Small intestine (tissue), 7 donors: ENCODE data around the gene CR2. TPM values are rescaled to one million over a fixed set of nuclear protein-coding genes. Genes with fewer than 3 reads are reported as not detected.

ENCODE experiments used
- DNase-seq, 2 donors: peaks; one replicate each; pipeline versions ENCODE4 v3.0.0 to v3.0.0-alpha.2; 2013
- FAIRE-seq: peaks from 2 replicates; lab custom pipeline; 2012; peaks lifted over from hg19 to GRCh38; lab: Jason Lieb, UNC
- H3K27ac ChIP-seq, 3 donors: one replicate each; pipeline ENCODE4 v1.5.1; 2013; ENCODE audit warnings: low read length in 2 of 3, mild to moderate bottlenecking in 2 of 3, control low read depth in 1 of 3, inconsistent platforms in 1 of 3, low read depth in 1 of 3, moderate library complexity in 1 of 3
- H3K27me3 ChIP-seq, 3 donors: one replicate each; pipeline ENCODE4 v1.6.1; 2013; ENCODE audit warnings: low read length in 3 of 3, inconsistent platforms in 1 of 3; ENCODE audit not compliant: control insufficient read depth in 3 of 3, insufficient read depth in 3 of 3
- H3K36me3 ChIP-seq, 3 donors: one replicate each; pipeline ENCODE4 v1.6.1; 2013; ENCODE audit warnings: low read length in 3 of 3, inconsistent platforms in 1 of 3, low read depth in 1 of 3, mild to moderate bottlenecking in 1 of 3, moderate library complexity in 1 of 3; ENCODE audit not compliant: control insufficient read depth in 3 of 3, insufficient read depth in 2 of 3
- H3K4me1 ChIP-seq, 3 donors: one replicate each; pipeline ENCODE4 v1.6.1; 2013; ENCODE audit warnings: low read length in 2 of 3, inconsistent platforms in 1 of 3, low read depth in 1 of 3, mild to moderate bottlenecking in 1 of 3, moderate library complexity in 1 of 3; ENCODE audit not compliant: control insufficient read depth in 3 of 3, insufficient read depth in 2 of 3
- H3K4me3 ChIP-seq, 3 donors: one replicate each; pipeline ENCODE4 v1.5.1; 2013; ENCODE audit warnings: low read length in 3 of 3, control low read depth in 1 of 3, inconsistent platforms in 1 of 3, low read depth in 1 of 3, mild to moderate bottlenecking in 1 of 3, moderate library complexity in 1 of 3
- H3K9me3 ChIP-seq, 2 donors: one replicate each; pipeline ENCODE4 v1.6.1; 2013; ENCODE audit warnings: low read depth in 1 of 2, low read length in 1 of 2; ENCODE audit not compliant: control insufficient read depth in 2 of 2, insufficient read depth in 1 of 2
- WGBS, 3 donors: extraction: QIAGEN DNeasy Blood & Tissue Kit; methylation state at CpG; one replicate each; pipeline ENCODE4 v1.1.7; 2013; 5-methylcytosine and 5-hydroxymethylcytosine counted together
- polyA plus RNA-seq, 4 donors: library from polyadenylated mRNA; stranded (reverse) in 3 of 4; unstranded in 1 of 4; fragments of 200-250 nt in 3 of 4; fragments of 120-200 nt in 1 of 4; gene quantifications; one replicate each; pipeline versions ENCODE4 v1.2.1 to v1.2.3, GENCODE V29; 2013
- donor health status: healthy with polysubstance abuse.
- donor health status: control.
- donor health status: control.
- donor health status: Bipolar disorder and iron deficiency.
- donor health status: healthy.

CR2 gene
- polyA plus RNA-seq, 4 donors: 0.22 to 12.0 (median 0.28) TPM

DNA sequence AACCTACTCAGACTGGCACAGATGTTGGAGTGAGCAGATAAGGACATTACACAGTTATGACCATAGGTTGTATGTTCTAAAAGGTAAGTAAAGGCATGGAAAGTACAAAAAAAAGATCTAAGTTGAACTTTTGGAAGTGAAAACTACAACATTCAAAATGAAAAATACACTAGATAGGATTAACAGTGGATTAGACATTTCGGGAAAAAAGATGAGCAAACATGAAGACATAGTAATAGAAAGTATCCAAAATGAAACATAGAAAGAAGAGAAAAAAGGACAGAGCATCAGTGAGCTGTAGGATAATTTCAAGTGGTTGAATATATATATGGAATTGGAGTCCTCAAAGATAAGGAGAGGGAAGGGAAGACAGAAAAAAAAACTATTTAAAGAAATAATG lies 34.0 kb upstream of the CR2 start:
- no peak overlapping the region for H3K27ac ChIP-seq
- FAIRE-seq (no peak), DNase-seq (no peak)
- H3K9me3 ChIP-seq: no peaks in the 10 kb centered on the region
- H3K36me3 ChIP-seq: no peaks in the 10 kb centered on the region
- H3K27me3 ChIP-seq: no peaks in the 10 kb centered on the region
- 77 to 95% (median 92%) methylated on average over 1 of the region's 1 CpG for WGBS, 3 donors
- no peak overlapping the region for H3K4me3 ChIP-seq
- H3K4me1 ChIP-seq: peaks cover 0 to 7% (median 0%) of the 10 kb centered on the region in 3 donors

DNA sequence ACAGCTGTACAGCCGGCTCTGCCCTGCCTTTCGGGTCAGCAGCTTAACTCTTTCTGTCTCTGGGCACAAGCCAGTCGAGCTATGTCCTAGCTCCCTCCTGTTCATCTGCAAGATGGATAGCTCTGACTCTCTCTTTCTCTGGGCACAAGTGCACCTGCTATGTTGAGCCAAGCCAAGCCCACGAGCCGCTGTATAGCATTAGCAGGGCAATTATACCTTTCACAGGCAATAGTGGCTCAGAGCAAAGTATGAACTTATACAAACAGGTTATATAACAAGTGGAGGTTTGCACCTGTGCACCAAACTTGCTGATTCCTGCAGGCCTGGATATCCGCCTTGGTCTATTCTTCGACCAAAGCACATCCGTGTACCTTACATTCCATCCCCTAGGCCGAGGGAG lies 33.0 kb upstream of the CR2 start:
- FAIRE-seq (no peak), DNase-seq (no peak)
- peaks cover 0 to 8% (median 0%) of the 10 kb centered on the region in 3 donors for H3K4me1 ChIP-seq
- 83 to 87% (median 84%) methylated on average over 9 of the region's 9 CpGs for WGBS, 3 donors
- no peaks in the 10 kb centered on the region for H3K9me3 ChIP-seq
- no peaks in the 10 kb centered on the region for H3K27me3 ChIP-seq
- no peaks in the 10 kb centered on the region for H3K36me3 ChIP-seq
- H3K4me3 ChIP-seq: no peak overlapping the region
- no peak overlapping the region for H3K27ac ChIP-seq

DNA sequence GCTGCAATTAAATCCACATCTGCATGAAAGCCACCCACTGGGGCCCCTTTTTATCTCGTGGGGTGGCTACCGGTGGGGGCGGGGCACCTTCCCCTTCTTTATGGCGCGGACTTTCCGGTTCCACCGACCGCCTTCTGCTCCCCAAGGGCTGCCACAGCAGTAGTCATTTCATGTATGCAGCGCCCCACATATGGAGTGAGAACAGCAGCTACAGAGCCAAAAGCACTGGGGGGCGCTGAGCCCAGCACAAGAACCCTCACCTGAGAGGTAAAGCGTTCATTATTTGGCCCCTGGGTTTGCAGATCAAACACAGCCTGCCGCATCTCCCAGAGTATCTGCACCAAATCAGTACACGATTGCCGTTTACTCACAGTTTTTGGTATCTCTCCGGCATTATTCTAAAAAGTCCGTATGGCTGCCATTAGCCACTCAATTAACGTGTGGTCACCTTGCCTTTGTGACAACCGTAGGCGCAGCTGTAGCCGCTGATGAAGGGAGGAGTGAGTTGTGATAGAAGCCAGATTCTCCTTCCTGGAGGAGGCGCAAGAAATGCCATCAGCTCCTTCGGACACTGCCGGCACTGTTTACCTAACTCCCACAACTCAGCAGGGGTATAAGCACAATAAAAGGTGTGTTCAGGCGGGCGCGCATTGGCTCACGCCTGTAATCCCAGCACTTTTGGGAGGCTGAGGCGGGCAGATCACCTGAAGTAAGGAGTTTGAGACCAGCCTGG lies 30.4 kb upstream of the CR2 start:
- Histone ChIP-seq H3K36me3 (no peaks in the 10 kb centered on the region), H3K4me1 (peaks cover 0 to 11% (median 0%) of the 10 kb centered on the region in 3 donors), H3K27ac (peak overlapping the region in 2 of 3 donors; percentile 16 to 19), H3K9me3 (no peaks in the 10 kb centered on the region), H3K27me3 (no peaks in the 10 kb centered on the region), H3K4me3 (peak overlapping the region in 1 of 3 donors; percentile 35)
- DNase-seq: peak; percentile 9 to 24
- 21 to 37% (median 31%) methylated on average over 28 of the region's 28 CpGs for WGBS, 3 donors
- no peak for FAIRE-seq

DNA sequence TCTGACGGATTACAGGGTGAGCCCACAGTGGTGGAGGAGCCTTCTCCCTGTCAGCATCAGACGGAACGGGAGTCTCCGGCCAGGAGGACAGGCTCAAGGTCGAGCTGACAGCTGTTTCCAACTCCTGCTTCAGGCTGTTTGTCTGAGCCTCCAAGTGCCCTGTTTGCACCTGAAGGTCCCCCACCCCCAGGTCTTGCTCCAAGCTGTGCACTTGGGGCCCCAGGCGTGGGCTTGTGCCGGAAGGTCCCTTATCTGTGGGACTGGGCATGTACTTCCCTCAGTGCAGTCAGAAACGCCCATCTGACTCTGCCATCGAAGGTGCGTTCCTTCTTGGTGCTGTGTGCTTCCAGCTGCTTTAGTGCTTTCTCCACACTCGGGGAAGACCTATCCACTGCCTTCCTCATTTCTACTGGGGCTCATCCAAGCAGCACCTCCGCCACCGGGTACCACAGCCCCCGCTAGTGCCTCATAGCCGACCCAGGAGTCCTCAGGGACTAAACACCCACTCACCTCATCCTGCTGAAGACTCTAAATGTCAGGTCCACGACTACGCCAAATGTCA lies 29.5 kb upstream of the CR2 start:
- Histone ChIP-seq H3K9me3 (no peaks in the 10 kb centered on the region), H3K4me3 (no peak overlapping the region), H3K36me3 (no peaks in the 10 kb centered on the region), H3K27ac (no peak overlapping the region), H3K27me3 (no peaks in the 10 kb centered on the region), H3K4me1 (peaks cover 0 to 11% (median 0%) of the 10 kb centered on the region in 3 donors)
- no peak for FAIRE-seq
- peak in 1 of 2 donors; percentile 24 for DNase-seq
- 29 to 52% (median 46%) methylated on average over 17 of the region's 17 CpGs for WGBS, 3 donors

DNA sequence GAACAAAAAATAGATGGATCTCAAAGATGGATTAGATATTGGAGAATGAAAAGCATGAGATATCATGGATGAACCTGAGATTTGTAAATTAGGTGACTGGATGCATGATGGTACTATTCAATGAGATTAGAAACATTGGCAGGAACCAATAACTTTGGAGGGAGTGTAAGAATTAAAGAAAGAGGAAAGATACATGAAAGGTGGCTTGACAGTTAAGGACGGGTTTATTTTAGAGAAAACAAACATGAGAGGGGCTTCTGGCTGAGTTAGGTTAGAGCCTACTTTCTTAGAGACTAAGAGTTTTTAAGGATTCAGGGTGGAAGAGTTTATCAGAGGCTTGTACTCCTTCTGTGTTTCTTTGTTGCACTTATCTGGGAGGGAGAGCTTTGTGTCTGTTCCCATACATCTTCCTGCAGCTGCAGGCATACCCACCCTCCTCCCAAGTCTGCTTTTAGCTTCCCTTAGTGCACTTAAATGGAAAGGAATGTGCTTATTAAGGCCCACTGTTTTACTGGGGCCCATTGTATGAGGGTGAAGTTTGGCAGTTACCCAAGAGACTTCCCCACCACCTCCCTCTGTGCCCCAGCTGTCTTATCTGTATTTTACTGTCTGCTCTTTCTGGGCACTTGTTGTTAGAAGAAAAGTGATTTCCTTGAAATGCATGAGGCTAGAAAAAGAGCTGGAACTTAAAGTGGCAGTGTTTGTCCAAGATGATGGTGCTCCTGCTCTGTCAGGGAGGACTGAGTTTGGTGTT lies 26.1 kb upstream of the CR2 start:
- Histone ChIP-seq H3K36me3 (no peaks in the 10 kb centered on the region), H3K4me3 (no peak overlapping the region), H3K4me1 (peaks cover 0 to 11% (median 0%) of the 10 kb centered on the region in 3 donors), H3K27ac (no peak overlapping the region), H3K27me3 (no peaks in the 10 kb centered on the region), H3K9me3 (no peaks in the 10 kb centered on the region)
- WGBS, 3 donors: 84 to 92% (median 85%) methylated on average over 1 of the region's 1 CpG
- FAIRE-seq (no peak), DNase-seq (no peak)

DNA sequence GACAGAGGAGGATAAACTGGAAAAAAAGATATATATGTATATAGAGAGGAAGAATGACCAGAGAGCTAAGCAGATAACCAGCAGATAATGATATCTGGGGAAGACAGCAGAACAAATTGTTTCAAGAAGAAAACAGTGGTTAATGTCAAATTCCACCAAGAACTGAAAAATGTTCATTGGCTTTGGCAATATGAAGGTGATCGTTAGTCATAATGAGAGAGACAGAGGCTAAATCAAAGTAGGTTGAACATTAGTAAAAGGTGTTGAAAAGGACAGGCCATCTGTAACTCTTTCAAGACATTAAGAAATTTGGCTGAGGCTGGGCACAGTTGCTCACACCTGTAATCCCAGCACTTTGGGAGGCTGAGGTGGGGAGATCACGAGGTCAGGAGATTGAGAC lies 25.3 kb upstream of the CR2 start:
- H3K9me3 ChIP-seq: no peaks in the 10 kb centered on the region
- no peak for FAIRE-seq
- WGBS, 3 donors: 70 to 82% (median 78%) methylated on average over 2 of the region's 2 CpGs

DNA sequence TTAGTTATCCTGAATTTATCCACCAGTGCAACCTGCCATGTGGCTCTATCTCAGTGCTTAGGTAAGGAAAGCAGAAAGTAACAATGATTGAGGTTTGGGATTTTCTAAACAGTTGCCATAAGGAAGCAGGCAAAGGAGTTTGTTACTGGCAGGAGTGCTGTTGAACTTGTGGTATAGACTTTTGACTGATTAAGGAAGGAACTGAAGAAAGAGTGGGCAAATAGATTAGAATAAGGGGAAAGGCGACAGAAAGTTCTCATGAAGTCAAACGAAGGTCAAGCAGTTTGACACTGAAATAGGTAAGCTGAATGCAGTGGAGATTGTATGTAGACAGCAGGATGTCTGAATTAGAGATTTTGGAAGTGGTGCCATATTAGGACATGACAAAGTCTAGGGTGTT lies 24.2 kb upstream of the CR2 start:
- FAIRE-seq: no peak
- WGBS, 3 donors: 57 to 71% (median 61%) methylated on average over 2 of the region's 2 CpGs
- H3K9me3 ChIP-seq: no peaks in the 10 kb centered on the region

More for the DNA sequence above, 25.3 kb upstream of the CR2 start:
- H3K36me3 ChIP-seq: no peaks in the 10 kb centered on the region
- no peak for DNase-seq
- peaks cover 0 to 11% (median 0%) of the 10 kb centered on the region in 3 donors for H3K4me1 ChIP-seq
- no peak overlapping the region for H3K27ac ChIP-seq
- H3K4me3 ChIP-seq: no peak overlapping the region
- H3K27me3 ChIP-seq: no peaks in the 10 kb centered on the region

DNA sequence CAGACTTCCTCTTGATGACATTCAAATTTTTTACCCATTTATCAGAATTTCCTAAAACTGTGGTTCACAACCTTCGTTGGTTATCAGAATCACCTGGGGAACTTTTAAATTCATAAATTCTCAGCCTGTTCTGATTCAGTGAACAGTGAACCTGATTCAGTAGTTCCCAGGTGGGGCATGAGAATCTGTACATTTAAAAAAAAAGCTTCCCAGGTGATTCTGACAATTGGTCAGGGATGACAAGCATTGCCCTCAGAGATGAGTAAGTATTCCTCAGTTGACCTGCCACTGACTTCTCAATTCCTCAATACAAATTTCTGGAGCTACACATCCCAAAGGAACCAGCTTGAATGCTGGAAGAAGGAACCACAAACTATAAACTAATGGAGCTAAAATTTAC lies 23.5 kb upstream of the CR2 start:
- WGBS, 3 donors: 58 to 80% (median 75%) methylated on average over 1 of the region's 1 CpG
- H3K36me3 ChIP-seq: no peaks in the 10 kb centered on the region
- H3K9me3 ChIP-seq: no peaks in the 10 kb centered on the region
- peaks cover 0 to 2% (median 0%) of the 10 kb centered on the region in 3 donors for H3K4me1 ChIP-seq
- FAIRE-seq (no peak), DNase-seq (no peak)
- no peak overlapping the region for H3K4me3 ChIP-seq
- H3K27ac ChIP-seq: no peak overlapping the region
- no peaks in the 10 kb centered on the region for H3K27me3 ChIP-seq

More for the DNA sequence above, 24.2 kb upstream of the CR2 start:
- no peak overlapping the region for H3K27ac ChIP-seq
- peaks cover 0 to 5% (median 0%) of the 10 kb centered on the region in 3 donors for H3K4me1 ChIP-seq
- H3K36me3 ChIP-seq: no peaks in the 10 kb centered on the region
- H3K4me3 ChIP-seq: no peak overlapping the region
- no peak for DNase-seq
- H3K27me3 ChIP-seq: no peaks in the 10 kb centered on the region
